Activated T-cell treated with anti-CD3 and anti-CD28 coated beads, Interleukin-2, amount 50 U/mL, for 72 hours (primary cell): ENCODE measurements around the gene SMAD2. TPM values are rescaled to one million over a fixed set of nuclear protein-coding genes. Genes with fewer than 3 reads are reported as not detected.

ENCODE experiments used
- ATAC-seq, 2 donors: fragments of 150-1000 bp; cut with Tn5 transposase; replicated peaks in 1 of 2; 2 replicates each; pipeline ENCODE4 v1.10.0; 2021; ENCODE audit warnings: moderate library complexity in 2 of 2, mild to moderate bottlenecking in 1 of 2
- DNase-seq, 2 donors: peaks; one replicate each; pipeline ENCODE4 v3.0.0; 2021 to 2022; ENCODE audit warnings: mixed read lengths in 1 of 2
- H3K27ac Mint-ChIP-seq: one replicate; pipeline ENCODE4 v1.8.0; 2022; ENCODE audit warnings: mild to moderate bottlenecking, moderate library complexity, mixed read lengths
- H3K27me3 Mint-ChIP-seq: one replicate; pipeline ENCODE4 v1.8.0; 2022; ENCODE audit warnings: low read depth, mixed read lengths
- H3K36me3 Mint-ChIP-seq, 2 donors: one replicate each; pipeline ENCODE4 v1.8.0; 2022; ENCODE audit warnings: mixed read lengths in 2 of 2, mild to moderate bottlenecking in 1 of 2; ENCODE audit not compliant: insufficient read depth in 2 of 2
- H3K4me1 Mint-ChIP-seq: one replicate; pipeline ENCODE4 v1.8.0; 2022; ENCODE audit warnings: low read depth, mixed read lengths
- H3K4me3 Mint-ChIP-seq, 2 donors: one replicate each; pipeline ENCODE4 v1.8.0; 2022; ENCODE audit warnings: mild to moderate bottlenecking in 2 of 2, mixed read lengths in 2 of 2, moderate library complexity in 2 of 2
- H3K9me3 Mint-ChIP-seq, 2 donors: one replicate each; pipeline ENCODE4 v1.8.0; 2022; ENCODE audit warnings: mixed read lengths in 2 of 2
- total RNA-seq, 2 donors: library from RNA; stranded (reverse); gene quantifications; one replicate each; pipeline ENCODE4 v1.2.3, GENCODE V29; 2022

SMAD2 gene
- total RNA-seq, 2 donors from 2014 or later = 249 to 310 TPM

- DNase-seq (no peak), ATAC-seq (no peak)
- Mint-ChIP-seq H3K4me1 (no peaks in the 10 kb centered on the region), H3K9me3 (peaks cover 0 to 4% of the 10 kb centered on the region in 2 donors), H3K27ac (no peak overlapping the region), H3K36me3 (peaks cover 6% of the 10 kb centered on the region in 2 donors), H3K27me3 (no peaks in the 10 kb centered on the region), H3K4me3 (no peak overlapping the region)
Observed at GRCh38 chr18:47815486-47816270, 114.8 kb downstream of the SMAD2 start.

- peaks cover 5% of the 10 kb centered on the region for H3K4me1 Mint-ChIP-seq
- no peaks in the 10 kb centered on the region for H3K27me3 Mint-ChIP-seq
- peaks cover 4 to 7% of the 10 kb centered on the region in 2 donors for H3K36me3 Mint-ChIP-seq
- H3K4me3 Mint-ChIP-seq = no peak overlapping the region
- H3K9me3 Mint-ChIP-seq = peaks cover 5 to 10% of the 10 kb centered on the region in 2 donors
- no peak for ATAC-seq
- no peak overlapping the region for H3K27ac Mint-ChIP-seq
- DNase-seq = no peak
Observed at GRCh38 chr18:47809420-47809819, 121.0 kb downstream of the SMAD2 start.

GRCh38 chr18:47802802-47803201 is 127.7 kb downstream of the SMAD2 start:
- peak in 1 of 2 donors; percentile 7 for ATAC-seq
- Mint-ChIP-seq H3K9me3 (peaks cover 5 to 6% of the 10 kb centered on the region in 2 donors), H3K4me1 (no peaks in the 10 kb centered on the region), H3K4me3 (no peak overlapping the region), H3K36me3 (peaks cover 0 to 3% of the 10 kb centered on the region in 2 donors), H3K27me3 (no peaks in the 10 kb centered on the region), H3K27ac (no peak overlapping the region)
- DNase-seq = no peak

- ATAC-seq (no peak), DNase-seq (no peak)
- Mint-ChIP-seq H3K9me3 (peaks cover 5 to 6% of the 10 kb centered on the region in 2 donors), H3K27ac (no peak overlapping the region), H3K36me3 (peaks cover 0 to 3% of the 10 kb centered on the region in 2 donors), H3K27me3 (peaks cover 6% of the 10 kb centered on the region), H3K4me1 (no peaks in the 10 kb centered on the region), H3K4me3 (no peak overlapping the region)
Observed at GRCh38 chr18:47801817-47802216, 128.6 kb downstream of the SMAD2 start.

GRCh38 chr18:47800756-47801155 is 129.7 kb downstream of the SMAD2 start:
- no peaks in the 10 kb centered on the region for H3K4me1 Mint-ChIP-seq
- H3K27me3 Mint-ChIP-seq = peaks cover 8% of the 10 kb centered on the region
- DNase-seq (no peak), ATAC-seq (no peak)
- peaks cover 0 to 3% of the 10 kb centered on the region in 2 donors for H3K36me3 Mint-ChIP-seq
- no peak overlapping the region for H3K4me3 Mint-ChIP-seq
- H3K27ac Mint-ChIP-seq = no peak overlapping the region
- peaks cover 3 to 4% of the 10 kb centered on the region in 2 donors for H3K9me3 Mint-ChIP-seq

GRCh38 chr18:47800248-47800647 is 130.2 kb downstream of the SMAD2 start:
- peaks cover 5% of the 10 kb centered on the region for H3K4me1 Mint-ChIP-seq
- no peak overlapping the region for H3K27ac Mint-ChIP-seq

GRCh38 chr18:47799376-47799775 is 131.1 kb downstream of the SMAD2 start:
- no peaks in the 10 kb centered on the region for H3K9me3 Mint-ChIP-seq
- no peak overlapping the region for H3K27ac Mint-ChIP-seq
- DNase-seq (no peak), ATAC-seq (no peak)
- H3K36me3 Mint-ChIP-seq = no peaks in the 10 kb centered on the region
- peaks cover 5% of the 10 kb centered on the region for H3K4me1 Mint-ChIP-seq
- H3K4me3 Mint-ChIP-seq = no peak overlapping the region
- peaks cover 14% of the 10 kb centered on the region for H3K27me3 Mint-ChIP-seq

More at GRCh38 chr18:47800248-47800647, 130.2 kb downstream of the SMAD2 start:
- no peak overlapping the region for H3K4me3 Mint-ChIP-seq
- ATAC-seq (no peak), DNase-seq (no peak)
- peaks cover 0 to 2% of the 10 kb centered on the region in 2 donors for H3K36me3 Mint-ChIP-seq
- H3K9me3 Mint-ChIP-seq = peaks cover 2 to 4% of the 10 kb centered on the region in 2 donors
- H3K27me3 Mint-ChIP-seq = peaks cover 13% of the 10 kb centered on the region

GRCh38 chr18:47798366-47798765 is 132.1 kb downstream of the SMAD2 start:
- Mint-ChIP-seq H3K36me3 (no peaks in the 10 kb centered on the region), H3K4me1 (peaks cover 5% of the 10 kb centered on the region), H3K27ac (no peak overlapping the region), H3K9me3 (no peaks in the 10 kb centered on the region), H3K27me3 (peaks cover 22% of the 10 kb centered on the region), H3K4me3 (no peak overlapping the region)
- no peak for DNase-seq
- no peak for ATAC-seq

GRCh38 chr18:47797126-47797525 is 133.3 kb downstream of the SMAD2 start:
- Mint-ChIP-seq H3K27ac (no peak overlapping the region), H3K4me3 (no peak overlapping the region), H3K36me3 (no peaks in the 10 kb centered on the region), H3K4me1 (peaks cover 5% of the 10 kb centered on the region), H3K9me3 (no peaks in the 10 kb centered on the region), H3K27me3 (peaks cover 32% of the 10 kb centered on the region)
- DNase-seq (no peak), ATAC-seq (no peak)

- Mint-ChIP-seq H3K27ac (no peak overlapping the region), H3K36me3 (no peaks in the 10 kb centered on the region), H3K27me3 (peaks cover 32% of the 10 kb centered on the region), H3K9me3 (no peaks in the 10 kb centered on the region), H3K4me3 (no peak overlapping the region), H3K4me1 (peaks cover 5% of the 10 kb centered on the region)
- no peak for DNase-seq
- no peak for ATAC-seq
Observed at GRCh38 chr18:47795434-47795814, 135.0 kb downstream of the SMAD2 start.

- DNase-seq = no peak
- H3K36me3 Mint-ChIP-seq = no peaks in the 10 kb centered on the region
- H3K27me3 Mint-ChIP-seq = peaks cover 32% of the 10 kb centered on the region
- no peaks in the 10 kb centered on the region for H3K9me3 Mint-ChIP-seq
- ATAC-seq = no peak
- no peak overlapping the region for H3K4me3 Mint-ChIP-seq
- peaks cover 5% of the 10 kb centered on the region for H3K4me1 Mint-ChIP-seq
- no peak overlapping the region for H3K27ac Mint-ChIP-seq
Observed at GRCh38 chr18:47794725-47795433, 135.6 kb downstream of the SMAD2 start.

- Mint-ChIP-seq H3K4me3 (no peak overlapping the region), H3K9me3 (no peaks in the 10 kb centered on the region), H3K27ac (no peak overlapping the region), H3K4me1 (peaks cover 5% of the 10 kb centered on the region), H3K36me3 (no peaks in the 10 kb centered on the region), H3K27me3 (peaks cover 32% of the 10 kb centered on the region)
- no peak for DNase-seq
- ATAC-seq = no peak
Observed at GRCh38 chr18:47793609-47794008, 136.8 kb downstream of the SMAD2 start.

- Mint-ChIP-seq H3K27ac (no peak overlapping the region), H3K4me3 (no peak overlapping the region), H3K27me3 (peaks cover 41% of the 10 kb centered on the region), H3K4me1 (peaks cover 5% of the 10 kb centered on the region), H3K9me3 (no peaks in the 10 kb centered on the region), H3K36me3 (no peaks in the 10 kb centered on the region)
- ATAC-seq (no peak), DNase-seq (no peak)
Observed at GRCh38 chr18:47791461-47791985, 138.9 kb downstream of the SMAD2 start.
